ENCODE results near the gene CD96.

DNA sequence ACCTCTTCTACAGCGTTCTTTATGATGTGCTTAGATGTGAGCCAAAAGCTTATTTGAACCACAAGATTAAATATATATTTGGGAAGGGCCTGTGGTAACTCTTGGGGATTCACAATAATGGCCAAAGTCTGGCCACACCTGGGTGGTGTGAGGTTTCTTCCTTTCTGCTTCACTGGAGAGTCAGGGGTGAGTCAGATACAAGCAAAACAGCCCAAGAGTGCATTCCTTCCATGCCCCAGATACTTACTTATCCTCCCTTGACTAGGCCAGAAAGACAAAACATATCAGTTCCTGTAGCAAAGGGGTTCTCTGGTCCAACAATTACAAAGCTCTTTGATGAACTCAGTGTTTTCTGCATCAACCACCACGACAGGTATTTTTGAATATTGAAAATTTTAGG lies 52.2 kb downstream of the CD96 start:
- TF ChIP-seq, protein P1, sequence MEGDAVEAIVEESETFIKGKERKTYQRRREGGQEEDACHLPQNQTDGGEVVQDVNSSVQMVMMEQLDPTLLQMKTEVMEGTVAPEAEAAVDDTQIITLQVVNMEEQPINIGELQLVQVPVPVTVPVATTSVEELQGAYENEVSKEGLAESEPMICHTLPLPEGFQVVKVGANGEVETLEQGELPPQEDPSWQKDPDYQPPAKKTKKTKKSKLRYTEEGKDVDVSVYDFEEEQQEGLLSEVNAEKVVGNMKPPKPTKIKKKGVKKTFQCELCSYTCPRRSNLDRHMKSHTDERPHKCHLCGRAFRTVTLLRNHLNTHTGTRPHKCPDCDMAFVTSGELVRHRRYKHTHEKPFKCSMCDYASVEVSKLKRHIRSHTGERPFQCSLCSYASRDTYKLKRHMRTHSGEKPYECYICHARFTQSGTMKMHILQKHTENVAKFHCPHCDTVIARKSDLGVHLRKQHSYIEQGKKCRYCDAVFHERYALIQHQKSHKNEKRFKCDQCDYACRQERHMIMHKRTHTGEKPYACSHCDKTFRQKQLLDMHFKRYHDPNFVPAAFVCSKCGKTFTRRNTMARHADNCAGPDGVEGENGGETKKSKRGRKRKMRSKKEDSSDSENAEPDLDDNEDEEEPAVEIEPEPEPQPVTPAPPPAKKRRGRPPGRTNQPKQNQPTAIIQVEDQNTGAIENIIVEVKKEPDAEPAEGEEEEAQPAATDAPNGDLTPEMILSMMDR (IDR thresholded peaks at IDR 0.05) = no peak
- TF ChIP-seq POLR2A (IDR thresholded peaks at IDR 0.05) (no peak), POLR2AphosphoS5 (IDR thresholded peaks at IDR 0.05) (no peak)

Data from breast epithelium (tissue), 3 donors.